ENCODE measurements around the gene PRR11.

The PRR11 gene

DNA sequence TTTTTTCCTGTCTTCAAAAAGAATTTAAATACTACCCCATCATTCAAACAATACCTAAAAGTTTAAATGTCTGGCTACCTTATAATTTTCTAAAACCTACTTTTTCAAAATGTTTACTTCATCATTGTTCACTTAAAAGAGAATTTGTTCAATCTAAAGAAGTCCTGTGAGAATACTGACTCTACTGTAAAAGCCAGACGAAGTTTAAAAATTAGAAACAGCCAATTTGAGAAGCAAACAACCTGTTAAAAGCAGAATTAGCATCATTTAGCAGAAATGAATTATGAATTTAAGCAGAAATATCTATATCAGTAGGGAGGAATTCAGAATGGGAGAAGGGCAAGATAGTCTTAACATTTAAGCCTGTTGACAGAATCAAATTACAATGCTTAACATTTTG, 2.6 kb upstream of the PRR11 start:
- TF ChIP-seq, protein P1, sequence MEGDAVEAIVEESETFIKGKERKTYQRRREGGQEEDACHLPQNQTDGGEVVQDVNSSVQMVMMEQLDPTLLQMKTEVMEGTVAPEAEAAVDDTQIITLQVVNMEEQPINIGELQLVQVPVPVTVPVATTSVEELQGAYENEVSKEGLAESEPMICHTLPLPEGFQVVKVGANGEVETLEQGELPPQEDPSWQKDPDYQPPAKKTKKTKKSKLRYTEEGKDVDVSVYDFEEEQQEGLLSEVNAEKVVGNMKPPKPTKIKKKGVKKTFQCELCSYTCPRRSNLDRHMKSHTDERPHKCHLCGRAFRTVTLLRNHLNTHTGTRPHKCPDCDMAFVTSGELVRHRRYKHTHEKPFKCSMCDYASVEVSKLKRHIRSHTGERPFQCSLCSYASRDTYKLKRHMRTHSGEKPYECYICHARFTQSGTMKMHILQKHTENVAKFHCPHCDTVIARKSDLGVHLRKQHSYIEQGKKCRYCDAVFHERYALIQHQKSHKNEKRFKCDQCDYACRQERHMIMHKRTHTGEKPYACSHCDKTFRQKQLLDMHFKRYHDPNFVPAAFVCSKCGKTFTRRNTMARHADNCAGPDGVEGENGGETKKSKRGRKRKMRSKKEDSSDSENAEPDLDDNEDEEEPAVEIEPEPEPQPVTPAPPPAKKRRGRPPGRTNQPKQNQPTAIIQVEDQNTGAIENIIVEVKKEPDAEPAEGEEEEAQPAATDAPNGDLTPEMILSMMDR (IDR thresholded peaks at IDR 0.05), result no peak
- no peak overlapping the region for H3K27ac ChIP-seq
- H3K4me3 ChIP-seq (ENCODE audit: low read depth in 1 of 2, low read length in 1 of 2), result no peak overlapping the region

DNA sequence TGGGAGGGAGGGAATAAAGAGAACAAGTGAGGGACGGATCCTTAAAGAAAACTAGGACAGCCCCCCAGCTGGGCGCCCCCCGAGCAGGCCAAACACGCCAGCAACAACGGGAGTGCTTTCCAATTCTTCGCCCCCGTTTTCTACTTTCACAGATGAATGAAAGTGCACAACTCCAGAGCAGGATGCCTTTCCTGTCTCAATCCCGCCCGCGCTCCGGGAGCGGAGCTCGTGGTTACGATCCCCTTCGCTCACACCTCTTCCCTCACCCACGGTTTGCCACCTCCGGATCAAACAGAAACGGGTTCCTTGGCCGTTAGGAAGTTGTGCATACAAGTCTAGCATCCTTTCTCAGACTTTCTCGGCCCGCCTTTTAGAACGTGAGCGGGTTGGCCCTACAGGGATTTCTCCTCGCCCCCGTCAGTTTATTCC, 1.2 kb upstream of the PRR11 start:
- H3K9me3 ChIP-seq, result no peaks in the 10 kb centered on the region
- TF ChIP-seq, protein P1 (IDR thresholded peaks at IDR 0.05), result no peak
- no peaks in the 10 kb centered on the region for H3K36me3 ChIP-seq
- H3K27ac ChIP-seq, result peak overlapping the region; percentile 75
- H3K4me3 ChIP-seq (ENCODE audit: low read depth in 1 of 2, low read length in 1 of 2), result peak overlapping the region; percentile 92 to 98
- peaks cover 20 to 26% of the 10 kb centered on the region in 2 experiments for H3K4me1 ChIP-seq (ENCODE audit: control insufficient read depth in 1 of 2, insufficient read depth in 1 of 2, low read depth in 1 of 2, low read length in 1 of 2)
- H3K27me3 ChIP-seq, result no peaks in the 10 kb centered on the region

More for the DNA sequence above, 2.6 kb upstream of the PRR11 start:
- Histone ChIP-seq H3K27me3 (no peaks in the 10 kb centered on the region), H3K36me3 (no peaks in the 10 kb centered on the region), H3K9me3 (no peaks in the 10 kb centered on the region), H3K4me1 (ENCODE audit: control insufficient read depth in 1 of 2, insufficient read depth in 1 of 2, low read depth in 1 of 2, low read length in 1 of 2) (peaks cover 20 to 26% of the 10 kb centered on the region in 2 experiments)

DNA sequence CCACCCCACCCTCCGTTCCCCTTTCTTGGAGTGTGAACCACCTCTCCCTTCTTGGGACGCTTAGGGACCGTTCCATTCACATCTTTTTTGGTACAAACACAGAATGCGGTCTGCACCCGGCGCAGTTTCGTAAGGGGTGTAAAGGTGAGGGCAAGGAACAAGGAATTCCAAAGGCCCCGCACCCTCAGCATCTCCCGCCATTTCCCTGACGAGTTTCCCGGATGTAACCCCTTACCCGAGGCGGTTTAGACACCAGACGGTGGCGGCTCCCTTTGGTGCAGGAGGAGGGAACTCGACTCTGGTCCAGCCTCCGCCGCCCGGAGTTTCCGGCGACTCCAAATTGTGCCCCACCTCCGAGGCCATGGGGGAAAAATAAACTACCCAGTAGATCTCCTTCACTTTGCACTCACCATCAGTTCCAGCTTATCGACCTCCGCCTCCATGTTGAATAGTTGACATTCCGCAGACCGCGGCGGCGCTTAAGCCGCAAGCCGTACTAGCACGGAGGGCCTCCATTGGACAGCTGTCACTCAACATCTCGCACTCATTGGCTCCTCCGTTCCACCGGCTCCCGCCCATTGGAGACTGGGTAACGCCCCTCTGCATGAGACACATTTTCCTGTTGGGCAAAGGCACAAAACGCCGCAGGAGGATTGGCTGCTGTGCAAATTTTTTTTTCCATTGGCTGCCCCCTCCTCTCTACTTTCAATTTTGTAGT, 666 bp upstream of the PRR11 start, which contains the start of gene SKA2:
TSS of gene SKA2 (minus strand) at position 466 of the 718 bp plus-strand sequence. CDS start at position 443, 23 bp downstream.
- Histone ChIP-seq H3K9me3 (no peaks in the 10 kb centered on the region), H3K4me3 (ENCODE audit: low read depth in 1 of 2, low read length in 1 of 2) (peak within 1 kb of the TSS; percentile 92 to 98), H3K4me1 (ENCODE audit: control insufficient read depth in 1 of 2, insufficient read depth in 1 of 2, low read depth in 1 of 2, low read length in 1 of 2) (peaks cover 20 to 26% of the 10 kb centered on the region in 2 experiments), H3K27ac (peak within 1 kb of the TSS; percentile 75), H3K36me3 (no peaks in the 10 kb centered on the region), H3K27me3 (no peaks in the 10 kb centered on the region)
- TF ChIP-seq, protein P1 (IDR thresholded peaks at IDR 0.05), result no peak

DNA sequence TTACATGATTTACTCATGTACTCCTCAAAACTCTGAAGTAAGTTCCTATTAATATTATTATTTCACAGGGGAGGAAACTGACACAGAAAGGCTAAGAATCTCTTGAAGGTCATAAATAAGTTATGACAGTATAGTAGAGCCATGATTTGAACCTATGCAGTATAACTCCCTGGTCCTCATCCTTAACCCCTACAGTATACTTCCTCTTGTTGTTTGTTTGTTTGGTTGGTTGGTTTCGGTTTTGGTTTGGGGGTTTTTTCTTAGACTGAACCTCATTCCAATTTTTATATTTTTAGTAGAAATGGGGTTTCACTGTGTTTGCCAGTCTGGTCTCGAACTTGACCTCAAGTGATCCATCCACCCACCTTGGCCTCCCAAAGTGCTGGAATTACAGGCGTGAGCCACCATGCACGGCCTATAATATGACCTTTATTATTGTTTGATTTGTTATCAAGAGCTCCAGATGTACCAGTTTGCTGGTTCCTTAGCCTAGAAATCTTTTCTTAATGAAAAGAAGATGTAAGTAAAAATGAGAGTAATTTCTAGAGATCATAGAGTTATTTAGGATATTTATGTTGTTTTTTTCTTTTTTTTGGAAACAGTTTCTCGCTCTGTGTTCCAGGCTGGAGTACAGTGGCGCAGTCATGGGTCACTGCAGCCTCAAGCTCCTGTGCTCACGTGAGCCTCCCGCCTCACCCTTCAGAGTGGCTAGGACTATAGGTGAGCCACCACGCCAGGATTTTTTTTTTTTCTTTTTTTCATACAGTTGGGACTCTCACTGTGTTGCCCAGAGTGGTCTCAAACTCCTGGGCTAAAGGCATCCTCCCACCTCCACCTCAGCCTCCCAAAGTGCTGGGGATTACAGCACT, 4.8 kb downstream of the PRR11 start:
- Histone ChIP-seq H3K4me1 (ENCODE audit: control insufficient read depth in 1 of 2, insufficient read depth in 1 of 2, low read depth in 1 of 2, low read length in 1 of 2) (peaks cover 10 to 13% of the 10 kb centered on the region in 2 experiments), H3K27ac (peak overlapping the region; percentile 32), H3K36me3 (no peaks in the 10 kb centered on the region), H3K4me3 (ENCODE audit: low read depth in 1 of 2, low read length in 1 of 2) (no peak overlapping the region), H3K9me3 (no peaks in the 10 kb centered on the region), H3K27me3 (no peaks in the 10 kb centered on the region)
- TF ChIP-seq, protein P1 (IDR thresholded peaks at IDR 0.05), result no peak

DNA sequence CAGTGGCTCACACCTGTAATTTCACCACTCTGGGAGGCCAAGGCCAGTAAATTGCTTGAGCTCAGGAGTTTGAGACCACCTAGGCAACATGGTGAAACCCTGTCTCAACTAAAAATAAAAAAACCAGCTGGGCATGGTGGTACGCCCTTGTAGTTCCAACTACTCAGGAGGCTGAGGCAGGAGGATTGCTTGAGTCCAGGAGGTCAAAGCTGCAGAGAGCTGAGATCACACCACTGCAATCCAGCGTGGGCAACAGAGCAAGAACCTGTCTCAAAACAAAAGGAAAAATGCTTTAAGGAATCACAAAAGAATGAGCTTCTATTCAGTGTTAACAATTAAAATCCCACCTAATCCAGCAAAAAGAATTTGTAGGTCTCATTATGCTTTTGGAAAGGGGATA, 5.9 kb downstream of the PRR11 start:
- peaks cover 3% of the 10 kb centered on the region in 2 experiments for H3K4me1 ChIP-seq (ENCODE audit: control insufficient read depth in 1 of 2, insufficient read depth in 1 of 2, low read depth in 1 of 2, low read length in 1 of 2)

More for the DNA sequence above, 5.9 kb downstream of the PRR11 start:
- TF ChIP-seq, protein P1 (IDR thresholded peaks at IDR 0.05), result no peak
- no peaks in the 10 kb centered on the region for H3K36me3 ChIP-seq
- H3K4me3 ChIP-seq (ENCODE audit: low read depth in 1 of 2, low read length in 1 of 2), result no peak overlapping the region
- no peak overlapping the region for H3K27ac ChIP-seq
- no peaks in the 10 kb centered on the region for H3K27me3 ChIP-seq
- no peaks in the 10 kb centered on the region for H3K9me3 ChIP-seq

Data from neutrophil (primary cell).